Fibroblast of gingiva (primary cell): ENCODE measurements around the gene CFAP20DC.
A peak's percentile ranks its signal among the peaks of the same experiment; 100 is the strongest.
"Not testable (repeated sequence)": the region's sequence is repeated elsewhere in the genome, so short reads cannot be mapped to it uniquely, and the experiment has no call there.

Experiments
- DNase-seq: peaks from one replicate; pipeline ENCODE4 v3.0.0-alpha.2; 2011; ENCODE audit warnings: low read depth

CFAP20DC gene

DNA sequence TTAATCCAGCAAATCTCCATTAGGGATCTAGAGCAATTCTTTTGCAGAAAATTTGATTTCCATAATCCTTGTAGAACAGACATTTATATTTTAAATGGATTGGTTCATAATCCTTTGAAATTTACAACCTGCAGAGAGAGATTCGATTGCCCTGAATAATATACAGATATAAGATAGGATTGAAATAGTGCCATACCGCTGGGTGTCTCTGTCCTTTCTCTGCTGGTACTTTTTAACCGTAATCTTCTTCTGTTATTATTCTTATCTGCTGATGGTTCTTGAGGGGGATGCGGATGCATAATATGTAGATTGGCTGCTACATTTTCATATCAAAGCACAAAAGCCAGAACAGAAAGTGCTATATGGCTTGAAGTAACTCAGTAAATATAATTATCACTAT, 182.2 kb downstream of the CFAP20DC start:
- DNase-seq, result no peak

DNA sequence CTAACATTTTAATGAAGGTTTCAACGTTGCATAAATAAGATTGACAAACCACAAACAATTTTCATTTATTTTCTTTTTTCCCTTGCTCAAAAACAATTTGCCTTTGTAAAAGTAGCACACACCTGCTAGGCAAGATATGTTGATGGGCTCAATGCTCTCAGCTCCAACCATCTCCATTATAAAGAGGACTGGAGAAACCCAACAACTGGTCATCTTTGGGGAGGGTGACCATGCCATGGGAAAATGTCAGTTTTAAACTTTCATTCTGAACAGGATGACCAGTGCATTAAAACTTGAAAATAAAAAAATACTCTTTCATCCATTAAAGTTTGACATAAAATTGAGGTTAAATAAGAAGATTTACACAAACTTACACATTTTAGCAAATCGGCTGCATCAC, 183.7 kb downstream of the CFAP20DC start:
- no peak for DNase-seq

DNA sequence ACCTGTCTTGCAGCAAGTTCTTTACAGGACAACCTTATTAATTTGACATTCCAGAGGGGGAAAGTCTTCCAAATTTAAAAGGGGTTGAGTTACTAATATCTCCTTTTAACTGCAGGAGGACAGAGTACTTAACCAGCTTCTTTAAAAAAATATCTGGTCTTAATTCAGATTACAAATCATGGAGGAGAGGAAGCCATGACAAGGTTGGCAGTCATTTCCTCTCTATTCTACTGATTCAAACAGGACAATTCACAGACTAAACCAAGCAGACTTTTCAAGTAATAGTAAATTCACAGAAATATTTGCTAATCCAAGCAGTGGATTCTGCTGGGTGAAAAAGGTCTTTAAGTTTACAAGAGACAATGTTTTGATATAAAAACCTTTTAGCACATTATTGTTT, 185.3 kb downstream of the CFAP20DC start:
- no peak for DNase-seq

DNA sequence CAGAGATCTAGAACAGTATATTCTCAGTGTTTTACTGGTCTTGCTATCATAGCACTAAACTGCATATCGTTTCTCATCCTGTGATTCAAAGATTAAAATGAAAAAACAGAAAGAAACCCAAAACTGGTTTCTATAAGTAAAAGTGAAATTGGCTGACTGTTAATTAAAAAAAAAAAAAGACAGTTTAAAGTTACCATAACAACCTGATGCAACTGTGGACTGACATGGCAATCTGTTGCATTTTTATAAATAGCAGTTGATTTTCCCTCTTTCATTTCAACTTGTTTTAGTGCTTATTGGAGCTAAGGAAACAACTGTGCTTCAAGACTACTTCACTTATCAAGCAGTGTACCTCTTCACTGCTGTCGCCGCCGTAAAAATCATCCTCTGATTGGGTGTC, 186.6 kb downstream of the CFAP20DC start:
- no peak for DNase-seq

DNA sequence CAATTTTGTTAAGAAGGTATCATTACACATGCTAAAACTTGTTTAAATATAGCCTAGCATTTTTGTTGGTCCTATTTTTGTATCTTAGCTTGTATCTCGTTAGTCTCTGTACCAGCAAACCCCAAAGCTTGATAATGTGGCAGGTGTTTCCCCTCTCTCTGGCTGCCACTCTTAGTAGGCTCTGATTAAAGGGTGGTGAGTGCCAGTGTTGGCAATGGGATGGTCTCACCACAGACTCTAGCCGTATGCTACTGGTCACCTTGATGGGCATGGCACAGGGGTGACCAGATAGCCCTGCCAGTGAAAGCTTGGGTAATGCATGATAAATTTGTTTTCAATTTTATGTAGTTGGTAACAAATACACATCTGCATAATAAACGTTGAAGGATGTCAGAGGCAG, 188.3 kb downstream of the CFAP20DC start:
- DNase-seq, result no peak

DNA sequence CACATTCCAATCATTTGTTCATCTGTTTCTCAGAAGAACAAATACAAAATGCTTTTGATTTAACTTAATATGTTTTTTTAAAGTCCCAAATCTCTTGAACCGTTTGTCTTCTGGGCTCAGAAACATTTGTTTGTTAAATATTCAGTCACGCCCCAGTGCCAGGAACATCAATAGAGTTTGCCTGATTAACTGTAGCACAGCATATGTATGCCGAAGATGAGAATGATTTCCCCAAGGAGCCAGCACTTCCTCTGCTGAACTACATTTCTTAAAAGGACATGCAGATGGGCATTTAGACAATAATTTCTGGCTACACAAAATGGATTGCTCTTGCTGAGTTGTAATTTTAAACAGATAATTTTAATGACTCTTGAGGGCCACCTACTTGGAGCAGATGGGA, 191.7 kb downstream of the CFAP20DC start:
- peak; percentile 70 for DNase-seq

DNA sequence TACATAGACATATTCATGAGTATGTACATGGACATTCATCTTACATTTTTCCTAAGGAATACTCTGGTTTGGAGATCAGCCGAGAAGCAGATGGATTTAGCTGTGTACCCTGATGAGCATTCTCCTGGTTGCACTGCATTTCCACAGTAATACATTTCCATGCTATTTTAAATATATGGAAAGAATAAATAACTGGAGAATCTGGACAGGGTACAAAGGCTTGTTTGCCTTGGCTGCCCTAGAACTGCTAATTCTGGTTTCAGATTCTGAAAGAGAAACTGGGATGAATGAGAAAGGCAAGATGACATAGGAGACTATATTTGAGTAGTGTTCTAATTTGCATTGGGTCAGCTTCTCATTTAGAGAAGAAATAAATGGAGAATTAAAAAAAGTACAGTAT, 192.4 kb downstream of the CFAP20DC start:
- no peak for DNase-seq

DNA sequence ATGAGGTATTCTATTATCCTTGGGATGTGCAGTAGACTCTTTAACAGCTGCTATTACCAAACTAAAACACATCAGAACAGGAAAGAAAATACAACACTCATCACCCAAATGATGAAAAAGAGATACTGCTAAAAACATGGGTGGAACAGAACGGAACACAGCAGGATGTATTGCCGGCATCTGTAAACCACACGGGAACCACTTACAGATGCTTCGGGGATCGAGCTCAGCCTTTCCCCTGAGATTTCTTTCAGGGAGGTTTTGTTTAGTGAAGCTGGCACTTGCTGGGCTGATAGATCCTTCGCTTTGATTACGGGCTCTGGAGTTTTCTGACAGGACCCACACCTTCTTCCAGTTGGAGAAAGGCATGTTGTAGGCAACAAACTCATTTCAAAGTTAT, 201.0 kb downstream of the CFAP20DC start:
- no peak for DNase-seq

DNA sequence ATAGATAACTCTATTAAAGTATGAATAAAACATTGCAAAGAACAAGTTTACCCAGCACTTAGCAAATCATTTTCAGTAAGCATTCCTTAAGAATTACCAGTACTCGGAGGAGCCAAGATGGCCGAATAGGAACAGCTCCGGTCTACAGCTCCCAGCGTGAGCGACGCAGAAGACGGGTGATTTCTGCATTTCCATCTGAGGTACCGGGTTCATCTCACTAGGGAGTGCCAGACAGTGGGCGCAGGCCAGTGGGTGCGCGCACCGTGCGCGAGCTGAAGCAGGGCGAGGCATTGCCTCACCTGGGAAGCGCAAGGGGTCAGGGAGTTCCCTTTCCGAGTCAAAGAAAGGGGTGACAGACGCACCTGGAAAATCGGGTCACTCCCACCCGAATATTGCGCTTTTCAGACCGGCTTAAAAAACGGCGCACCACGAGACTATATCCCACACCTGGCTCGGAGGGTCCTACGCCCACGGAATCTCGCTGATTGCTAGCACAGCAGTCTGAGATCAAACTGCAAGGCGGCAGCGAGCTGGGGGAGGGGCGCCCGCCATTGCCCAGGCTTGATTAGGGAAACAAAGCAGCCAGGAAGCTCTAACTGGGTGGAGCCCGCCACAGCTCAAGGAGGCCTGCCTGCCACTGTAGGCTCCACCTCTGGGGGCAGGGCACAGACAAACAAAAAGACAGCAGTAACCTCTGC, 207.6 kb downstream of the CFAP20DC start:
- not testable (repeated sequence) for DNase-seq

DNA sequence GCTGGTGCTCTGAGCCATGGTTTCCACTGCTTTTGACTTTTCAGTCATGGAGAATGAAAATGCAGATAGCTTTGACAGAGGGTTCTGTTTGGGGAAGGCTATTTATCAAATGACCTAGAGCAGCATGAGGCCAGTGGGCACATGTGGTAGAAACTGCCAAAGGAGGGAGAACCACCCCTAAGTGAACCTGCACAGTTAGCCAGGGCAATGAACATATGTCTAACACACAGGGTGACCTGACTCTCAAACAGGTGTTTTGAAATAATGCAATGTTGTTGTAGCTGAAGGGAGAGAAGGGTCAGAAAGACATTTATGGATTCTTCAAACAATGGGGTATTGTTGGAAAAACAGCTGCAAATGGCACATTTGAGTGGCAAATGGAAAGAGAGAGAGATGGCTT, 208.9 kb downstream of the CFAP20DC start:
- DNase-seq, result no peak

DNA sequence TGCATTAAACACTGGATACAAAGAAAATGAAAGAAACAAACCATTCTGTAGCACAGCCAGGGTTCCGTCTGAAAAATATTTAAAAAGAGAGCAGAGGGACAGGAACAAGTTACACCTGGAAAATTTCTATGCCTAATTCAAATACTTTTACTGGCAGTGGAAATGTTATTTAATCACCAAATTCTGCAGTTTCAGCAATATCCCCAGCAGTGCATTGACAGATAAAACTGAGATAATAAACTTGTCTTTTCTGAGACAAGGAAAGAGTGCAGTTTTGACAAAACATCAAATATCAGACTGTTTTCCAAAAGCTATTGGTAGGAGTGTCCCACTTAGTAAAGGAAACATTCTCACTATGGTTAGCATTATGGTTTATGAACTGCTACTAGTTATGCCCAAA, 209.9 kb downstream of the CFAP20DC start:
- no peak for DNase-seq

DNA sequence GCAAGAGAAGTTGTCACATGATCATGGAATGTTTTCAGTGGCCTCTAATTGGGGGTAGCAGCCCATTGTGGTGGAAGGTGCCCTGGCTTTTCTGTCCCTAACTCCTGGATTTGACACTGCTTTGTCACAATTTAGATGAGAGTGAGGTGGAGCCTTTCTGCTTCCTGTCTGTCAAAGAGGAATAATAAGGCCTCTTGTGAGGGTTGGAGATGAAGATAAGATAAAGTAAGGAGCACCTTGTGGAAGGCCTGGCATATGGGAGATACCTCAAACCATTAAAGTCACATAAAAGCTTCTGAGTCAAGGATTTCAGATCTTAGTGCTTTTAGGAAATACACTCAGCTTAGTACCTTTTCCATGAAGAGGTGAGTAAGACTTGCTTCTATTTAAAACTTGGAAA, 210.6 kb downstream of the CFAP20DC start:
- no peak for DNase-seq

DNA sequence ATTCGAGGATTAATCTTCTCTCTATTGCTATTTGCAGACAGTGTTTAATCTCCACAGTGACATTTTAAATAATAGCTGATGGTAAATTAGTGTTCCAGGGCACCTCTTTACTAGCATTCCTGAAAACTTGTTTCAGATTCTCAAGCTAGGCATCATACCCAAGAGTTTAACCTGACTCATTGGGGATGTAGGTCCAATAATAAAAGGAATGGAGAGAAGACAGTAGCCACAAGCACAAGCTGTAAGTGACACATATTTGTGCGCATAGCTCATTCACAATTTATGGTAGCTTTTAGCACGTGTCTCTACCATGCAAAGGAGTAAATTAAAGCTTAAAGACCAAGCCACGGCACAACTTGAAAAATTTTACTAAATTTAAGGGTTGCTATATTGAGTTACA, 212.0 kb downstream of the CFAP20DC start:
- no peak for DNase-seq

DNA sequence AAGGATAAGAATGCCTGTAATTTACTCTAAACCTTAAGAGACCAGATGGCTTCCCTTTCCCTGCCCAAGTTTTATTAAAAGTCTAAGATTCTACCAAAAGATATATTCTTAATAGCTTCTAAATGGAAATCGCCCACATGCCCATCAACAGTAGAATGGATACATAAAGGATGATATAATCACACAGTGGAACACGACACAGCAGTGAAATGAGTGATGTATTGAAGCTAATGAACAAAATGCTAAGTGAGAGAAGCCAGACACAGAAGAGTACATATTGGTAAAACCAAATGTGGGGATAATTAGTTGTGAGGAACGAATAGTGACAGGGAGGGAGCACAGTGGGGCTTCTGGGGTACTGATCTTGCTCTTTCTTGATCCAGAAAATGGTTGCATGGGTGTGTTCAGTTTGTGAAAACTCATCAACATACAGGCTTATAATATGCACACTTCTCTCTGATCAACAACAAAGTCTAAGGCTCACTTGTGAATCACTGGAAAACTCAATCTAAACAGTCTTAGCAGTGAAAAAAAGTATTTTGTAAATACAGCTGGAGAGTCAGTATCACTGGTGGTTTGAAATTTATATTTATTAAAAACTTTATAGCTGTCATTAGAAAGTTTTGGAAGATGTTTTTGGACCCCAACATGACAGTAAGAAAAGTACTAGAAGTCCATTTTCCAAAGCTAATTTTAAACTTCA, 212.5 kb downstream of the CFAP20DC start:
- DNase-seq, result no peak

DNA sequence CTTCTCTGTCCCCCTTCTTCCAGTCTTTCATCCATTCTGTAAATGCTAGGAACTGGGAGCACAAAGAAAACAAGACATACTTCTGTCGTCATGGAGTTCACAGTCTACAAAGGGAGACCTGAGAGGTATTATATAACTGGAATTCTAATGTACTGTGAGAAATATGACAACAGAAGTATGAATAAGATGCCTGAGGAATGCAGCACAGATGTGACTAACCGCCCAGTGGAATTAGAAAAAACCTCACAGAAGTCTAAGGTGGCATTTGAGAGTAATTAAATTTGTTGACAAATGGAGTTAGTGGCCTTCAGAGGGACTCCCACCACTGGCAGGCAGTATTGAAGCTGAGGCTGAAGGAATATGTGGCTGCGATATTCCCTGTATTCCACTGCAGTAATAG, 214.7 kb downstream of the CFAP20DC start:
- DNase-seq, result peak; percentile 18

DNA sequence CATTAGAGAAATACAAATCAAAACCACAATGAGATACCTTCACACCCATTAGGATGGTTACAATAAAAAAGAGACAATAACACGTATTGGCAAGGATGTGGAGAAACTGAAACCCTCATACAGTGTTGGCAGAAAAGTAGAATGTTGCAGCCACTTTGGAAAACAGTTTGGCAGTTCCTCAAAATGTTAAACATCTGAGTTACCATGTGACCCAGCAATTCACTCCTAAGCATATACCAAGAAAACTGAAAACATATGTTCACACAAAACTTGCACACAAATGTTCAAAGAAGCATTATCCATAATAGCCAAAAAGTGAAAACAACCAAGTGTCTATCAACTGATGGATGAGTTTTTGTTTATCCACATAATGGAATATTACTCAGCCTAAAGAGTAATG, 216.3 kb downstream of the CFAP20DC start:
- peak; percentile 72 for DNase-seq

DNA sequence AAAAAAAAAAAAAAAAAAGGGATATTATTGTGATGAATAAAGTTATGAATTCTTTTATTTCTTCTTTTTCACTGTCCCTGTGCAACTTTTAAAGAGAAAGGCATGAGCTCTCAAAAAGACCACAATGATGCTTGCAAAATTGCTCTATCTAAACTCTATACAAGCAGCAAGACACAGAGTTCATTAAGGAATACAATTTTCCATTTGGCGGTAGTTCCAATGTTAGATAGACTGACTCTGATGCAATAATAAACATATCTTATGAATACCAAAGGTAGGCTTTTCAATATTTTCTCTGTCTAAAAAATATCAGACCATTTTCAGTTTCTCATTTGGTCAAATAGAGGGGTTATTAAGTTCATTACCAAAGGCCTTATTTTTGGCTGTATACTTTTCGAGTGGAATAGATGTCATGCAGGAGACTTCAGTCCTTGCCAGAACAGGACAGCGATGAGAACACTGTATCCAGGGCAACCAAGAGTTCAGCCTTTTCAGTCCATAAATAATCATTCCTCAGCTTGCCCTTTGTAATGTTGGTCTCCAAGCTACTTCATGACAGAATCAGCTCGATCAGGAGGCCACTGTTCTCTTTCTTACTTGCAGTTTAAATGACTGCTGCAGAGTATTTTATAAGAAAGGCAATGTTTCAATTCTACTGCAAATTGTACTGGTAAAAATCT, 220.4 kb downstream of the CFAP20DC start:
- DNase-seq, result no peak

DNA sequence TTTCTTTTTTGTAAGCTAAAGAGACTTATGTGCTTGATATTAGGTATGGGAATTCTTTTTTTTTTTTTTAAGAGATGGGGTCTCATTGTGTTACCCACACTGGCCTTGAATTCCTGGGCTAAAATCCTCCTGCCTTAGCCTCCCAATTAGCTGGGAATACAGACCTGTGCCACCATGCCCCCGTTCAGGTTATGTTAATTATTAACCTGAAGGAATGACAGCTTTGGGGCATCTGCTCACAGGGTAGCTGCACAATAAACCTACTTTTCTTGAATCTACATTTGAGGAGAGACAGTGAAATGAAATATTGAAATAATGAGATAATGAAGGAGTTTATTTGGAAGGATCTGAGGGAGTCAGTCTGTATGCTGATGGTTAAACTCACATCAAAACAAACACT, 225.0 kb downstream of the CFAP20DC start:
- no peak for DNase-seq

DNA sequence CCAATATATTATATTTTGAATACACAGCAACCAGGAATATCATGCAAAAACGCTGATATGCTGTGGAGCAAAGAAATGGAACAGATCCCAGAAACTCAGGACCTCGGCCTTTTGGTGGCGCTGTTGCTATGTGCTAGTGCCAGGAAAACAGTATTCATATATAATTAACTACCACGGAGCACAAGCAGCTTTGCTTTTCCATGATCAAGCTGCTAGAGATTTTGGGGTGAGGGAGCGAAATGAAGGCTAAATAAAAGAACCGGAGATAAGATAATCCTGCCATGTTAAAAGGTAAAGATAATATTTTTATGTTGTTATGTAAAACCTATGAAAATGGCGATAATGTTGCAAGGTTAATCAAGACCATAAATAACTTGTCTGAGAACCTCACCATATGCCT, 225.5 kb downstream of the CFAP20DC start:
- DNase-seq, result peak; percentile 63

DNA sequence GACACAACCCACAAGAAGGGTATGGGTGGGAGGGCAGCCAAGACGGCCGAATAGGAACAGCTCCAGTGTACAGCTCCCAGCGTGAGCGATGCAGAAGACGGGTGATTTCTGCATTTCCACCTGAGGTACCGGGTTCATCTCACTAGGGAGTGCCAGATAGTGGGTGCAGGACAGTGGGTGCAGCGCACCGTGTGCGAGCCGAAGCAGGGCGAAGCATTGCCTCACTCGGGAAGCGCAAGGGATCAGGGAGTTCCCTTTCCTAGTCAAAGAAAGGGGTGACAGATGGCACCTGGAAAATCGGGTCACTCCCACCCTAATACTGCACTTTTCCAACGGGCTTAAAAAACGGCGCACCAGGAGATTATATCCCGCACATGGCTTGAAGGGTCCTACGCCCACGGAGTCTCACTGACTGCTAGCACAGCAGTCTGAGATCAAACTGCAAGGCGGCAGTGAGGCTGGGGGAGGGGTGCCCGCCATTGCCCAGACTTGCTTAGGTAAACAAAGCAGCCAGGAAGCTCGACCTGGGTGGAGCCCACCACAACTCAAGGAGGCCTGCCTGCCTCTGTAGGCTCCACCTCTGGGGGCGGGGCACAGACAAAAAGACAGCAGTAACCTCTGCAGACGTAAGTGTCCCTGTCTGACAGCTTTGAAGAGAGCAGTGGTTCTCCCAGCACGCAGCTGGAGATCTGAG, 243.1 kb downstream of the CFAP20DC start:
- DNase-seq, result not testable (repeated sequence)

DNA sequence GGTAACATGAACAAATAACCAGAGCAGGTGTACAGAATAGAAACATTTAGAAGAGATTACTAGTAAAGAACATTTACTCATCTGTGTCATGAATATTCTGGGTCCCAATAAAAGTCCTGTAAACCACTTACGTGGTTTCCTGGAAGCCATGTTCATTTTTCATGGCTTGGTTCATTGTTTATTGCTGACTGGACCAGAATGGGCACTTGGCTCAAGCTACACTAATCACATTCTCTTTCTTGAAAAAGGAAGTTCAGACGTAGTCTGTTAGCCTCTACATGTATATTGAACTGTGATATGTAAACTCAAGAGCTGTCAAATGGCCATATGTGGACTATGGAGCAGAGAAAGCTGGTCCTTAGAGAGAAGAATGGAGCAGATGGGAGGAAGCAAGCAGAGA, 244.9 kb downstream of the CFAP20DC start:
- no peak for DNase-seq

DNA sequence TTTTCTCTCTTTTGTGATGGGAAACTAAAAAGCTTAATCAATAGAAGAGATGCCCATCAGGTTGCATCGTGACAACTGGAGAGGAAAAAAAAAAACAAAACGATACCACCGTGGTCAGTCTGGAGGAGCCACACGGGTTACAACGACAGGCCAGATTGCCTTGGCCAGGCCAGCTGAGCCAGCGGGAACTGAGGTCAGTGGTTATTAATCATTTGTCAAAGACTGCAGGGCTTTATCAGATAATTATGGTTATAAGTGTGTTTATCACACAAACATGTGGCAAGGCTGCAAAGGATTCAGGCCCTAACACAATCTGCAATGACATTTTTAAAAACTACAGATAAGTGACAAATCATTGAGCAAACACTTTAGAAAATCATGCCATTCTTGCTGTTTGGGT, 248.3 kb downstream of the CFAP20DC start:
- no peak for DNase-seq

DNA sequence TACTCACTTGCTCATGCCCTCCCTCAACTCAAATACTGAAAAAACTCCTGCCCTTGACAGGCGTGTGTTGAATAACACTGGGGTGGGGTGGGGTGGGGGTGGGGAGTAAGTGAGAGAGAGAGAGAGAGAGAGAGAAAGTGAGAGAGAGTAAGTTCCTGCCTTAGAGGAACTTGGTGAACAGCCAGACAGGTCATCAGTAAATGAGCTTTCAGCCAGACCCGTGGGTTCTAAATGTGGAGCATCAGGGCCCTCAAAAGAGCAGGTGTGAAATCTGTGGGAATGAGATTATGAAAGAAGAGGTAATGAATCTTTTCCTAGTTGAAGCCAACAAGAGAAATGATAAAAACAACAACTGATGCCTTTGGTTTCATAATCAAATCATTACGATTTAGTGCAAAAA, 248.9 kb downstream of the CFAP20DC start:
- no peak for DNase-seq
